Activated naive CD8-positive, alpha-beta T cell treated with anti-CD3 and anti-CD28 coated beads, Interleukin-2, amount 50 U/mL, for 24 hours (primary cell): ENCODE results near the gene TRAPPC2L.

ENCODE experiments used
- ATAC-seq: fragments of 150-1000 bp; cut with Tn5 transposase; one replicate; pipeline ENCODE4 v1.10.0; 2021
- DNase-seq: peaks from one replicate; pipeline ENCODE4 v3.0.0; 2021
- H3K27ac Mint-ChIP-seq: one replicate; pipeline ENCODE4 v1.8.0; 2021; ENCODE audit warnings: mild to moderate bottlenecking, mixed read lengths
- H3K27me3 Mint-ChIP-seq: one replicate; pipeline ENCODE4 v1.8.0; 2021; ENCODE audit warnings: mixed read lengths
- H3K36me3 Mint-ChIP-seq: one replicate; pipeline ENCODE4 v1.8.0; 2021; ENCODE audit warnings: low read depth, mixed read lengths
- H3K4me1 Mint-ChIP-seq: one replicate; pipeline ENCODE4 v1.8.0; 2021; ENCODE audit warnings: mixed read lengths
- H3K4me3 Mint-ChIP-seq: one replicate; pipeline ENCODE4 v1.8.0; 2021; ENCODE audit warnings: mild to moderate bottlenecking, moderate library complexity, mixed read lengths
- H3K9me3 Mint-ChIP-seq: one replicate; pipeline ENCODE4 v1.8.0; 2021; ENCODE audit warnings: mixed read lengths

The TRAPPC2L gene

GRCh38 chr16:88826070-88826840 is 30.7 kb upstream of the TRAPPC2L start:
- Mint-ChIP-seq H3K27ac (no peak overlapping the region), H3K27me3 (no peaks in the 10 kb centered on the region), H3K9me3 (no peaks in the 10 kb centered on the region), H3K36me3 (peaks cover 2% of the 10 kb centered on the region), H3K4me1 (no peaks in the 10 kb centered on the region), H3K4me3 (no peak overlapping the region)
- DNase-seq (no peak), ATAC-seq (no peak)

- DNase-seq (no peak), ATAC-seq (no peak)
- Mint-ChIP-seq H3K27me3 (no peaks in the 10 kb centered on the region), H3K4me1 (no peaks in the 10 kb centered on the region), H3K36me3 (peaks cover 2% of the 10 kb centered on the region), H3K4me3 (no peak overlapping the region), H3K9me3 (no peaks in the 10 kb centered on the region), H3K27ac (no peak overlapping the region)
Measured at GRCh38 chr16:88827727-88828126, 29.2 kb upstream of the TRAPPC2L start.

GRCh38 chr16:88828711-88829110 is 28.2 kb upstream of the TRAPPC2L start:
- DNase-seq = no peak
- H3K27me3 Mint-ChIP-seq = no peaks in the 10 kb centered on the region
- no peak for ATAC-seq
- H3K4me1 Mint-ChIP-seq = no peaks in the 10 kb centered on the region
- peaks cover 2% of the 10 kb centered on the region for H3K36me3 Mint-ChIP-seq
- H3K27ac Mint-ChIP-seq = no peak overlapping the region
- no peaks in the 10 kb centered on the region for H3K9me3 Mint-ChIP-seq
- no peak overlapping the region for H3K4me3 Mint-ChIP-seq

DNA sequence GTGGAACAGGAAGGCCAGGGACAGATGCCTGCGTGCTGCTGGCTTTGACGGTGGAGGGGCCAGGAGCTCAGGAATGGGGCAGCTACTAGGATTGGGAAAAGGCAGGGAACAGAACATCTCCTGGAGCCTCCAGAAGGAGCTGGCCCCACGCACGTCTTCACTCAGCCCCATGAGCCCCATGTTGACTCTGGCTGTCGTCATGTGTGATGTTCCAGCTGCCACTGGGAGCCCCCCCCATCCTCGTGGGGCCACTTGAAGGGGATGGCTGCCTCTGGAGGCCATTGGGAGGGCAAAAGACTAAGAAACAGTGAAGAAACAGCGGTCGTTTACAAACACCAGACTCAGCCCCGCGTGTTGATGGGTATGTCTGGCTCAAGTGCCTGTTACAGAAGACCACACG is 26.7 kb upstream of the TRAPPC2L start:
- H3K9me3 Mint-ChIP-seq = no peaks in the 10 kb centered on the region
- H3K36me3 Mint-ChIP-seq = peaks cover 2% of the 10 kb centered on the region
- H3K4me1 Mint-ChIP-seq = no peaks in the 10 kb centered on the region
- H3K27ac Mint-ChIP-seq = no peak overlapping the region
- DNase-seq = no peak
- ATAC-seq = no peak
- no peak overlapping the region for H3K4me3 Mint-ChIP-seq
- H3K27me3 Mint-ChIP-seq = no peaks in the 10 kb centered on the region

DNA sequence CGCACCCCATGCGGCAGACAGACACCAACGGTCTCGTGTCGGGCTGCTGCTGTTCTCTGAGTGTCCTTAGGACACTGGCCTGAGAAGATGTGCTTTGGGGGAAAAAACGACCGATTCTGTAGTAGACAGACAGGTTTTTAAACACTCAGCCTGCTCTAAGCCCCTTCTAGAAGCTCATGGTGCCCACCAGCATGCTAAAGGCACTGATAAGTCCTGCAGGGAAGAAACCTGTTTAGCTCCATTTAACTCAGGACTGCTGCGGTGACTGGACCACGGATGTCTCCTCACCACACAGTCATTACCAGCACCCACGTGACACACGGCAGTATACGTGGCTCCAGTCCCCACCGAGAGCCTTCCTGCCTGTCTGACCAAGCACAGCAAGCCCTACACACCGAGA is 26.1 kb upstream of the TRAPPC2L start:
- Mint-ChIP-seq H3K36me3 (peaks cover 2% of the 10 kb centered on the region), H3K27ac (no peak overlapping the region), H3K4me3 (no peak overlapping the region), H3K4me1 (no peaks in the 10 kb centered on the region), H3K9me3 (no peaks in the 10 kb centered on the region), H3K27me3 (no peaks in the 10 kb centered on the region)
- no peak for ATAC-seq
- no peak for DNase-seq

- no peaks in the 10 kb centered on the region for H3K27me3 Mint-ChIP-seq
- ATAC-seq (no peak), DNase-seq (no peak)
- no peak overlapping the region for H3K27ac Mint-ChIP-seq
- no peaks in the 10 kb centered on the region for H3K4me1 Mint-ChIP-seq
- peaks cover 2% of the 10 kb centered on the region for H3K36me3 Mint-ChIP-seq
- H3K4me3 Mint-ChIP-seq = no peak overlapping the region
- no peaks in the 10 kb centered on the region for H3K9me3 Mint-ChIP-seq
Measured at GRCh38 chr16:88831838-88832237, 25.1 kb upstream of the TRAPPC2L start.

DNA sequence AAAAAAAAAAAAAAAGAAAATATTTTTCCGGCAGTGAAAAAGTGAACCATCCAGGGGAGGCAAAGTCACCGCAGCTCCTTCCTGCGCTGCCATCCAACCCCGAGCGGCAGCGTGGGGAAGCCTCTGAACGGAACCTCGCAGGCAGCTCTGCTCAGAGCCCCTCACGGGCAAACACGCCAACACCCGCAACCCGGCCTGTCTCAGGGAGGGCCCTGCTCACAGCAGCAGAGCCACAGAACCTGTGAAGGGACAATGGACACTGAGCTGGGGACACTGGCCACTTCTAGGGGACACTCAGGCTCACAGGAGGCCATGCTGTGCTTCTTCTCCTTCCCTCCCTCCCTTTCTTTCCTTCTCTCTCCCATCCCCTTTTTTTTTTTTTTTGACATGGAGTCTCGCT is 23.8 kb upstream of the TRAPPC2L start:
- Mint-ChIP-seq H3K4me1 (no peaks in the 10 kb centered on the region), H3K27ac (no peak overlapping the region), H3K9me3 (no peaks in the 10 kb centered on the region), H3K4me3 (no peak overlapping the region), H3K36me3 (peaks cover 2% of the 10 kb centered on the region), H3K27me3 (no peaks in the 10 kb centered on the region)
- DNase-seq (no peak), ATAC-seq (no peak)

GRCh38 chr16:88834670-88835069 is 22.3 kb upstream of the TRAPPC2L start:
- no peaks in the 10 kb centered on the region for H3K27me3 Mint-ChIP-seq
- no peak for DNase-seq
- H3K9me3 Mint-ChIP-seq = no peaks in the 10 kb centered on the region
- peaks cover 2% of the 10 kb centered on the region for H3K36me3 Mint-ChIP-seq
- no peaks in the 10 kb centered on the region for H3K4me1 Mint-ChIP-seq
- ATAC-seq = no peak
- H3K27ac Mint-ChIP-seq = no peak overlapping the region
- no peak overlapping the region for H3K4me3 Mint-ChIP-seq

DNA sequence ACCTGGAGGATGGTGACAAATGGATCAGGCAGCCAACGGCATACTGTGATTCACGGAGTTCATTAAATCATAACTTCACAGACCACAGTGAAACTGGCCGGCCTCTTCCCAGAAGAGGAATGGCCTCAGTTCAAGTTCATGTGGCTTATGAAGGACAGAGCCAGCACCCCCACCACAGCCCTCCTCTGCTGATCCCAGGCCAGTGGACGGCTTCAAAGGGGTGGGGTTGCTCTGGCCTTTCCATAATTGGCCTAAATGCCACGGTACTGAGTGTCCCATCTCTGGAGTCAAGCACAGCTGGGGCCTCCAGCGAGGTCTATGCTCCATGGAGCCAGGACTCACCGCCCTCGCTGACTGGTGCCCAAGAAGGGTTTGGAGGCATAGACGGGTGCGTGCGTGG is 21.5 kb upstream of the TRAPPC2L start:
- no peak for ATAC-seq
- H3K27ac Mint-ChIP-seq = no peak overlapping the region

DNA sequence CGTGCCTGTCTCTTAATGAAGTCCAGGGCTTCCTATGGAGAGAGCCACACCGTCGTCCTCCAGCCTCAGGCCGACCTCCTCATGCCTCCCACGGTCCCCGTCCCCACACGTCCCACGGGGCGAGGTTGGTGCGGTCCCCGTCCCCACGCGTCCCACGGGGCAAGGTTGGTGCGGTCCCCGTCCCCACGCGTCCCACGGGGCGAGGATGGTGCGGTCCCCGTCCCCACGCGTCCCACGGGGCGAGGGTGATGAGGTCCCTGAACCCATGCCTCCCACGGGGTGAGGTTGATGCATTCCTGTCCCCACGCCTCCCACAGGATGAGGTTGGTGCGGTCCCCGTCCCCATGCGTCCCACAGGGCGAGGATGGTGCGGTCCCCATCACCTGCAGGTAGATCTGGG is 21.1 kb upstream of the TRAPPC2L start:
- H3K36me3 Mint-ChIP-seq = peaks cover 1% of the 10 kb centered on the region
- no peaks in the 10 kb centered on the region for H3K4me1 Mint-ChIP-seq
- H3K27ac Mint-ChIP-seq = no peak overlapping the region
- H3K9me3 Mint-ChIP-seq = no peaks in the 10 kb centered on the region
- H3K4me3 Mint-ChIP-seq = no peak overlapping the region
- ATAC-seq (no peak), DNase-seq (no peak)
- H3K27me3 Mint-ChIP-seq = no peaks in the 10 kb centered on the region

More for the DNA sequence above, 21.5 kb upstream of the TRAPPC2L start:
- DNase-seq = no peak
- Mint-ChIP-seq H3K4me3 (no peak overlapping the region), H3K4me1 (no peaks in the 10 kb centered on the region), H3K9me3 (no peaks in the 10 kb centered on the region), H3K36me3 (peaks cover 2% of the 10 kb centered on the region), H3K27me3 (no peaks in the 10 kb centered on the region)

DNA sequence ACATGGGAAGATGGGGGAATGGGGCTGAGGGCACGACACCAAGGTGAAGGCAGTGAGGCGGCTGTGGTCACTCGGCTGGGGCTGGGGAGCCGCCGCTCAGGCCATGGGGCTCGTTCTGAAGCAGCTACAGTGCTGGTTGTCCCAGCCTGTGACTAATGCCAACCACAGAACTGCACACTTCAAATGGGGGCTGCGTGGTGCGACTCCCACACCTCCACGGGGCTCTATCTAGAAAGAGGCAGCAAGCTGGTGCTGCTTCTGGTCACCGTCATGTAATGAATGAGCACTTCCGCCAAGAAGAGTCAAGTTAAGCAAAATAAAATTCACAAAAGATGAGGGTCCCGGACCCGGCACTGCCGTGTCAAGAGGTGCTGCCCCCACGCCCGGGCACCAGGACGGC is 20.1 kb upstream of the TRAPPC2L start:
- H3K27ac Mint-ChIP-seq = no peak overlapping the region
- no peaks in the 10 kb centered on the region for H3K36me3 Mint-ChIP-seq
- H3K27me3 Mint-ChIP-seq = no peaks in the 10 kb centered on the region
- H3K4me1 Mint-ChIP-seq = no peaks in the 10 kb centered on the region
- DNase-seq (no peak), ATAC-seq (no peak)
- no peak overlapping the region for H3K4me3 Mint-ChIP-seq
- H3K9me3 Mint-ChIP-seq = no peaks in the 10 kb centered on the region

- no peaks in the 10 kb centered on the region for H3K9me3 Mint-ChIP-seq
- H3K36me3 Mint-ChIP-seq = no peaks in the 10 kb centered on the region
- ATAC-seq (no peak), DNase-seq (no peak)
- no peaks in the 10 kb centered on the region for H3K27me3 Mint-ChIP-seq
- no peaks in the 10 kb centered on the region for H3K4me1 Mint-ChIP-seq
- no peak overlapping the region for H3K4me3 Mint-ChIP-seq
- no peak overlapping the region for H3K27ac Mint-ChIP-seq
Measured at GRCh38 chr16:88837806-88838205, 19.1 kb upstream of the TRAPPC2L start.

DNA sequence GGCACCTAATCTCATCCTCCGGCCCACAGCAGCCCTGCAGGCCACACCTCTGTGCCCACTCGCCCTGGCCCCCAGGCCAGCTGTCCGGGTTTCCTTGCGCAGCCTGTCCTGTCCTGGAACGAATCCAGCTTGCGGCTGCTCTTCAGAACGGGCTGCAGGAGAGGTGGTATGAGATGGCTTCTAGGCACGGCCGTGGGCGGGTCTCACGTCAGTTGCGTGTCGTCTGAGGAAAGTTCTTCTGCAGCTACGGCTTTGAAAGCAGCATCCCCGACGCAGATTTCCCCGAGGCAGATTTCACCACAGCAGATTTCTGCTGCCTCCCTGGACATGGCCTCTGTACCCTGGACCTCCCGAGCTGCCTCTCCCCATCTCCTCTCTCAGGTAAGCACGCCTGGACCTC is 18.4 kb upstream of the TRAPPC2L start:
- no peaks in the 10 kb centered on the region for H3K4me1 Mint-ChIP-seq
- H3K36me3 Mint-ChIP-seq = no peaks in the 10 kb centered on the region
- no peak overlapping the region for H3K4me3 Mint-ChIP-seq
- ATAC-seq (no peak), DNase-seq (no peak)
- no peaks in the 10 kb centered on the region for H3K9me3 Mint-ChIP-seq
- H3K27ac Mint-ChIP-seq = no peak overlapping the region
- no peaks in the 10 kb centered on the region for H3K27me3 Mint-ChIP-seq

GRCh38 chr16:88839026-88839529 is 17.8 kb upstream of the TRAPPC2L start:
- Mint-ChIP-seq H3K36me3 (no peaks in the 10 kb centered on the region), H3K4me1 (no peaks in the 10 kb centered on the region), H3K27me3 (no peaks in the 10 kb centered on the region), H3K4me3 (no peak overlapping the region), H3K9me3 (no peaks in the 10 kb centered on the region), H3K27ac (no peak overlapping the region)
- ATAC-seq (no peak), DNase-seq (no peak)

GRCh38 chr16:88839745-88840599 is 17.0 kb upstream of the TRAPPC2L start:
- no peak for ATAC-seq
- Mint-ChIP-seq H3K27me3 (no peaks in the 10 kb centered on the region), H3K27ac (no peak overlapping the region), H3K4me1 (no peaks in the 10 kb centered on the region), H3K36me3 (no peaks in the 10 kb centered on the region), H3K9me3 (no peaks in the 10 kb centered on the region), H3K4me3 (no peak overlapping the region)
- DNase-seq = no peak
